Hepatocyte (in vitro differentiated cells): ENCODE results near the gene NOVA1.

Experiments
- CTCF ChIP-seq: fragments of 200-600 bp; sonication (generic); IDR thresholded peaks from 2 replicates; pipeline ENCODE4 v1.5.1; 2016; ENCODE audit warnings: antibody characterized with exemption, mild to moderate bottlenecking; ENCODE audit not compliant: poor library complexity
- EZH2 ChIP-seq: fragments of 200-600 bp; sonication (generic); IDR thresholded peaks from 2 replicates; pipeline ENCODE4 v1.6.1; 2016; ENCODE audit warnings: antibody characterized with exemption, mild to moderate bottlenecking, borderline replicate concordance

DNA sequence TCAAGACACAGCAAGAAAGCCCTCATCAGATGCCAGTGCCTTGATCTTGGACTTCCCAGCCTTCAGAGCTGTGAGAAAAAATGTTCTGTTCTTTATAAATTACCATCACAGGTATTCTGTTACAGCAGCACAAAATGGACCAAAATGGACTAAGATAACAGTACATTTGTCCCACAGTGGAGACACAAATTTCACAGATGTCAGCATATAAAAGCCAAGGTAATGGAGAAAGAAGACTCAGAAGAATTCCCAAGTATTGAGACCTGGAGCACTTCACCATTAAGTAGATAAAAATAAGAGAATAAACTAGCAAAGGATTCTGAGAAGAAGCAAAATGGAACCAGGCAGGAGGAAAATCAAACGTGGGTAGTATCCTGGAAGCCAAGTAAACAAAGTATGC, 131.0 kb downstream of the NOVA1 start:
- TF ChIP-seq CTCF (no peak), EZH2 (no peak)
